K562 (cell line): Measurements from ENCODE around the gene ASCC1. TPM values are rescaled to one million over a fixed set of nuclear protein-coding genes. Genes with fewer than 3 reads are reported as not detected.

Experiments used
- CBX5 ChIP-seq: IDR thresholded peaks from 2 replicates; pipeline ENCODE4 v1.6.1; 2014; ENCODE audit warnings: low read depth, borderline replicate concordance
- ETV1 ChIP-seq: fragments of 450-650 bp; conservative IDR thresholded peaks from 2 replicates; pipeline ENCODE4 v1.6.1; 2016; ENCODE audit warnings: missing genetic modification characterization, control low read depth, low read depth, missing compliant biosample characterization
- HMG20B ChIP-seq: fragments of 250-450 bp; sonication (Bioruptor Pico); IDR thresholded peaks from 2 replicates; pipeline ENCODE4 v1.5.0; 2021; ENCODE audit warnings: mild to moderate bottlenecking
- HNRNPLL ChIP-seq: fragments of 200-400 bp; formaldehyde crosslinking; IDR thresholded peaks from 2 replicates; pipeline ENCODE4 v1.6.1; 2017; ENCODE audit warnings: low read length, low read depth, mild to moderate bottlenecking; ENCODE audit not compliant: poor library complexity, severe bottlenecking
- HOMEZ ChIP-seq: fragments of 250-450 bp; sonication (Bioruptor Pico); IDR thresholded peaks from 2 replicates; pipeline ENCODE4 v1.4.0; 2020; ENCODE audit warnings: mild to moderate bottlenecking, moderate library complexity
- IRF9 ChIP-seq: fragments of 450-650 bp; IDR thresholded peaks from 2 replicates; pipeline ENCODE4 v1.6.1; 2016; ENCODE audit warnings: missing biosample characterization, missing genetic modification characterization
- KHSRP ChIP-seq: fragments of 450-650 bp; IDR thresholded peaks from 2 replicates; pipeline ENCODE4 v1.6.1; 2017
- L3MBTL2 ChIP-seq: fragments of 450-650 bp; IDR thresholded peaks from 2 replicates; pipeline ENCODE4 v1.6.1; 2016; ENCODE audit warnings: mild to moderate bottlenecking, moderate library complexity
- LARP7 ChIP-seq: fragments of 450-650 bp; IDR thresholded peaks from 2 replicates; pipeline ENCODE4 v1.6.1; 2016
- MAX ChIP-seq: sonication (generic); formaldehyde crosslinking; IDR thresholded peaks from 2 replicates; pipeline ENCODE4 v1.9.0; 2022; ENCODE audit warnings: mild to moderate bottlenecking, missing genetic modification reagents
- NBN ChIP-seq: fragments of 450-650 bp; IDR thresholded peaks from 2 replicates; pipeline ENCODE4 v1.6.1; 2016; ENCODE audit warnings: low read depth, mild to moderate bottlenecking
- NCOA1 ChIP-seq: fragments of 450-650 bp; IDR thresholded peaks from 2 replicates; pipeline ENCODE4 v1.6.1; 2016; ENCODE audit warnings: low read depth
- PHB ChIP-seq: fragments of 250-450 bp; sonication (Bioruptor Pico); IDR thresholded peaks from 2 replicates; pipeline ENCODE4 v1.5.0; 2021
- RBM17 ChIP-seq: fragments of 200-400 bp; formaldehyde crosslinking; IDR thresholded peaks from 2 replicates; pipeline ENCODE4 v1.6.1; 2017; ENCODE audit warnings: low read depth, mild to moderate bottlenecking, low read length, borderline replicate concordance
- SREBF1 ChIP-seq: fragments of 150-350 bp; IDR thresholded peaks from 2 replicates; pipeline ENCODE4 v1.6.1; 2014; ENCODE audit warnings: antibody characterized with exemption, low read depth, low read length, borderline replicate concordance
- XRCC3 ChIP-seq: fragments of 450-650 bp; IDR thresholded peaks from 2 replicates; pipeline ENCODE4 v1.6.1; 2017; ENCODE audit warnings: mild to moderate bottlenecking, moderate library complexity
- ZBTB17 ChIP-seq: fragments of 450-650 bp; formaldehyde crosslinking; IDR thresholded peaks from 2 replicates; pipeline ENCODE4 v1.4.0; 2020; ENCODE audit warnings: mild to moderate bottlenecking
- ZC3H4 ChIP-seq: sonication (generic); formaldehyde crosslinking; IDR thresholded peaks from 2 replicates; pipeline ENCODE4 v1.9.0; 2021; ENCODE audit warnings: missing genetic modification reagents, borderline replicate concordance
- ZC3H8 ChIP-seq: fragments of 450-650 bp; IDR thresholded peaks from 2 replicates; pipeline ENCODE4 v1.6.1; 2017
- ZNF124 ChIP-seq: sonication (generic); formaldehyde crosslinking; IDR thresholded peaks from 2 replicates; pipeline ENCODE4 v1.8.1; 2022; ENCODE audit warnings: missing genetic modification reagents
- ZNF165 ChIP-seq: fragments of 250-450 bp; sonication (Bioruptor Pico); IDR thresholded peaks from 2 replicates; pipeline ENCODE4 v1.4.0; 2020; ENCODE audit warnings: borderline replicate concordance
- polyA plus RNA-seq, 8 experiments: library from polyadenylated mRNA; depleted of rRNA in 4 of 8; stranded (reverse) in 5 of 8; unstranded in 3 of 8; fragments of >200 nt; fragmentation: Nextera tagmentation in 2 of 8; fragmentation: Illumina TruSeq in 1 of 8; extraction: Ambion mirVana in 2 of 8; extraction: Trizol in 1 of 8; gene quantifications; 2 replicates each; pipeline versions ENCODE4 v1.2.1 to v1.2.3, GENCODE V29; 2011 to 2014; ENCODE audit warnings: inconsistent platforms in 1 of 8, missing spikeins in 1 of 8
- total RNA-seq, 7 experiments: library from RNA; depleted of rRNA in 6 of 7; stranded (reverse); fragments of >200 nt in 6 of 7; fragmentation: Illumina TruSeq in 2 of 7; extraction: Trizol in 2 of 7; gene quantifications; 2 replicates each; pipeline versions ENCODE4 v1.2.1 to v1.2.3, GENCODE V29; 2011 to 2021; ENCODE audit warnings: low replicate concordance in 1 of 7
- TF ChIP-seq, protein P1 (sequence below): fragments of 450-650 bp; formaldehyde crosslinking; IDR thresholded peaks from 2 replicates; pipeline ENCODE4 v1.4.0; 2022; ENCODE audit warnings: mild to moderate bottlenecking, moderate library complexity
- TF ChIP-seq, protein P2 (sequence below): fragments of 450-650 bp; IDR thresholded peaks from 2 replicates; pipeline ENCODE4 v1.6.1; 2018; ENCODE audit warnings: mild to moderate bottlenecking, low read depth; ENCODE audit not compliant: partially characterized antibody

The ASCC1 gene
- total and polyA plus RNA-seq, 9 of the 15 experiments (the other 6 are each of a cell fraction or from before 2014, with no cell fraction given) = 31.7 to 73.3 (median 52.8) TPM

DNA sequence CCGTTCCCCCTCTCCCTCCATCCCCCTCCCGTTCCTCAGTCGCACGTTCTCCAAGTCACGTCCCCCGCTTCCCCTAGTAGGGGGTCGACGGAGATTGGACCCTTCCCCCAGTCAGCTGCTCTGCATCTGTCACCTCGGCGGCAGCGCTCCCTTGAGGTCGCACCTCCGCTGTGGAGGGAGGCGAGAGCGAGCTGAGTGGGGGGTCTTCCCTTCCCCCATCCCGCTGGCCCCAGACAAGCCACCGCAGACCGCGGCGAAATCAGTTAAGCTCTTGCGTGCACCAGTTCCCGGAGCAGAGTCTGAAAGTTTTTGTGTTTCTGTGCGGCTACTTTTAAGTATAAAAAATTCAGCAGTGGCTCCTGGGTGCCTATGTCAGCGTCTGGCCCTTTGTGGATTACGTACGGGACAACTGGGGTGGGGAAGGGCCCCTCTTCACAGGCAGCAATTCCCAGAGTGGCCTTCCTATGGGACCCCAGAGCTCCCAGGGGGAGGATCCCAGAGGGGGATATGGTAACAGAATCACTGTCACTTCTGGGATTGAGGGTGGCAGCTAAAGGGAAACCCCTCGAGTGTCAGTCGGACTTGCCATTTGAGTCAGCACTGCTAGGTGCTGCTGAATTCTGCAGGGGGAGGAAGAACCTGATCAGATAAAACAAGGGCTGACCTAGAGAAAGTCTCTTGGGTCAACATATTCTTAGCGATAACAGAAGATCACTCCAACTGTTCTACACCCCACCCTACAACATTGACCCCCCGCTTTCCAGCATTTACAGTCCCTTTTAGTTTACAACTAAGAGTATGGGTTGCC is 45.1 kb upstream of the ASCC1 start (continued):
- peak; percentile 79; the same call in 1 of the 2 replicates for TF ChIP-seq ZC3H4
- TF ChIP-seq LARP7 = no peak
- peak; percentile 85; the same call in 1 of the 2 replicates for TF ChIP-seq HOMEZ (CRISPR knock-in tag)
- TF ChIP-seq PHB (CRISPR knock-in tag) = no peak
- peak; percentile 78; the same call in 1 of the 2 replicates for TF ChIP-seq ZBTB17 (CRISPR knock-in tag)
- no peak for TF ChIP-seq XRCC3
- TF ChIP-seq CBX5 = 0 out of 2 replicates have a peak, but pooled peaks have one; percentile 52
- TF ChIP-seq RBM17 = no peak
- TF ChIP-seq MAX (CRISPR knock-in tag) = peak; percentile 44; the same call in 1 of the 2 replicates
- TF ChIP-seq, protein P1, sequence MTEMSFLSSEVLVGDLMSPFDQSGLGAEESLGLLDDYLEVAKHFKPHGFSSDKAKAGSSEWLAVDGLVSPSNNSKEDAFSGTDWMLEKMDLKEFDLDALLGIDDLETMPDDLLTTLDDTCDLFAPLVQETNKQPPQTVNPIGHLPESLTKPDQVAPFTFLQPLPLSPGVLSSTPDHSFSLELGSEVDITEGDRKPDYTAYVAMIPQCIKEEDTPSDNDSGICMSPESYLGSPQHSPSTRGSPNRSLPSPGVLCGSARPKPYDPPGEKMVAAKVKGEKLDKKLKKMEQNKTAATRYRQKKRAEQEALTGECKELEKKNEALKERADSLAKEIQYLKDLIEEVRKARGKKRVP (CRISPR knock-in tag) = peak; percentile 72
- TF ChIP-seq ZNF124 (CRISPR knock-in tag) = no peak
- TF ChIP-seq ZC3H8 = no peak
- TF ChIP-seq HMG20B (CRISPR knock-in tag) = no peak
- TF ChIP-seq HNRNPLL = no peak
- TF ChIP-seq IRF9 (tag) = 0 out of 2 replicates have a peak, but pooled peaks have one; percentile 43
- peak; percentile 15; the same call in 1 of the 2 replicates for TF ChIP-seq SREBF1
- no peak for TF ChIP-seq KHSRP
- TF ChIP-seq, protein P2, sequence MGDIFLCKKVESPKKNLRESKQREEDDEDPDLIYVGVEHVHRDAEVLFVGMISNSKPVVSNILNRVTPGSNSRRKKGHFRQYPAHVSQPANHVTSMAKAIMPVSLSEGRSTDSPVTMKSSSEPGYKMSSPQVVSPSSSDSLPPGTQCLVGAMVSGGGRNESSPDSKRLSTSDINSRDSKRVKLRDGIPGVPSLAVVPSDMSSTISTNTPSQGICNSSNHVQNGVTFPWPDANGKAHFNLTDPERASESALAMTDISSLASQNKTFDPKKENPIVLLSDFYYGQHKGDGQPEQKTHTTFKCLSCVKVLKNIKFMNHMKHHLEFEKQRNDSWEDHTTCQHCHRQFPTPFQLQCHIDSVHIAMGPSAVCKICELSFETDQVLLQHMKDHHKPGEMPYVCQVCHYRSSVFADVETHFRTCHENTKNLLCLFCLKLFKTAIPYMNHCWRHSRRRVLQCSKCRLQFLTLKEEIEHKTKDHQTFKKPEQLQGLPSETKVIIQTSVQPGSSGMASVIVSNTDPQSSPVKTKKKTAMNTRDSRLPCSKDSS = no peak
- peak; percentile 49 for TF ChIP-seq NCOA1
- TF ChIP-seq ZNF165 = 0 out of 2 replicates have a peak, but pooled peaks have one; percentile 29
- TF ChIP-seq ETV1 (tag) = no peak
- TF ChIP-seq L3MBTL2 = peak; percentile 80
- peak; percentile 68 for TF ChIP-seq NBN
